ENCODE measurements around the gene RNF141. TPM values are rescaled to one million over a fixed set of nuclear protein-coding genes. Genes with fewer than 3 reads are reported as not detected.

Gene RNF141
- polyA plus RNA-seq, 5 donors: 28.8 to 45.0 (median 37.3) TPM

- DNase-seq: no peak
These were observed 40.9 kb downstream of the RNF141 start for GRCh38 chr11:10499874-10500601.

- no peak for DNase-seq
These were observed 41.5 kb downstream of the RNF141 start for GRCh38 chr11:10499452-10499851.

GRCh38 chr11:10498426-10499250 lies 42.3 kb downstream of the RNF141 start:
- DNase-seq: no peak

- DNase-seq: no peak
These were observed 43.0 kb downstream of the RNF141 start for GRCh38 chr11:10498022-10498400.

GRCh38 chr11:10497371-10498021 lies 43.5 kb downstream of the RNF141 start:
- no peak for DNase-seq

GRCh38 chr11:10496296-10496936 lies 44.6 kb downstream of the RNF141 start:
- DNase-seq: no peak

- DNase-seq: no peak
These were observed 45.6 kb downstream of the RNF141 start for GRCh38 chr11:10495464-10495786.

- DNase-seq: no peak
These were observed 46.1 kb downstream of the RNF141 start for GRCh38 chr11:10494636-10495463.

- DNase-seq: no peak
These were observed 47.8 kb downstream of the RNF141 start for GRCh38 chr11:10493041-10493663.

- DNase-seq: no peak
These were observed 48.9 kb downstream of the RNF141 start for GRCh38 chr11:10492084-10492483.

GRCh38 chr11:10490398-10491241 lies 50.4 kb downstream of the RNF141 start:
- no peak for DNase-seq

GRCh38 chr11:10490032-10490397 lies 51.0 kb downstream of the RNF141 start:
- no peak for DNase-seq

GRCh38 chr11:10488934-10489691 lies 51.9 kb downstream of the RNF141 start:
- no peak for DNase-seq

- DNase-seq: no peak
These were observed 52.7 kb downstream of the RNF141 start for GRCh38 chr11:10488121-10488933.

- DNase-seq: no peak
These were observed 53.9 kb downstream of the RNF141 start for GRCh38 chr11:10487002-10487647.

GRCh38 chr11:10486161-10486840 lies 54.7 kb downstream of the RNF141 start:
- no peak for DNase-seq

GRCh38 chr11:10485646-10486045 lies 55.3 kb downstream of the RNF141 start:
- no peak for DNase-seq
